HG03135 (cell line): ENCODE measurements around the gene EMX2.
"Not testable (repeated sequence)": the region's sequence is repeated elsewhere in the genome, so short reads cannot be mapped to it uniquely, and the experiment has no call there.

ENCODE experiments used
- ATAC-seq: cut with Tn5 transposase; IDR thresholded peaks from one replicate; pipeline ENCODE4 v1.9.1; 2021; ENCODE audit warnings: mild to moderate bottlenecking, moderate library complexity; ENCODE audit not compliant: unreplicated experiment

Gene EMX2

GRCh38 chr10:117542706-117543224 is at the start of gene EMX2:
Gene EMX2 (plus strand): TSS chr10:117542746. CDS start chr10:117543268, 522 bp downstream.
- no peak for ATAC-seq

- ATAC-seq = no peak
Measured at GRCh38 chr10:117496031-117496430, 46.5 kb upstream of the EMX2 start.

DNA sequence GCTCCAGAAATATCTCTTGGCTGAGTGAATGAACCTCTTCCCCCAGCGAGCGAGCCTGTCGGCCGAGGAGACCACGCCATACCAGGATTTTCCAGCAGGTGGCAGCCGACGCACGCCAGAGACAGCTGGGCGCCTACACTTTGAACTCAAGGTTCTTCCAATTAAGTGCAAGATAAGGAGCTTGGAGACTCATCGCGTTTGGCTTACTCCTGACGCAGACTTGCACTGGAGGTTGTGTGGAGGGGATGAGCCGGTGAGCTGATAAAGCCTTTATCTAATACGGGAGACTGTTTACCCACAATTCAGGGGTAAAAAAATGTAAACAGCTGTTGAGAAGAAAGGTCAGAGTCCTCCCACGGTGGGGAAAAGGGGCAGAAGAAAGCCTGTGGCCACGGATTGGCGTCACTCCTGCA is 45.9 kb upstream of the EMX2 start:
- ATAC-seq = peak; percentile 76

DNA sequence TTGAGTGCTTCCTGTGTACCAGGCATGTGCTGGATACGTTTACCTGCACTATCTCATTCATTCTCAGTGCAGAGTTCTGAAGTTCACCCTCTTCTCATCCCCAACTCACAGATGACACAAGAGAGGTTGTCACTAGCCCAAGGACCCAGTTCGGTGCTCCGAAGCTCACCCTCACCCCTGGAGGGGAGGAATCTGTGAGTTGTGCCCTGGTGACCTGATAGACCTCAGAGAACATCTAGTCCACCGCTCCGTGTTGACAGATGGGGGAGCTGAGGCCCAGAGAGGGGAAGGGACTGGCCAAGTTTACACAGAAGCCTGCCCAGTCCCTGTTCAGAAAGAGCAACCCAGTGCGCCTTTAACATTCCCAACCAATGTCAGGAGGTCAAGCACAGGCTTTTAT is 44.8 kb upstream of the EMX2 start:
- no peak for ATAC-seq

- ATAC-seq = no peak
Measured at GRCh38 chr10:117499248-117500105, 43.1 kb upstream of the EMX2 start.

DNA sequence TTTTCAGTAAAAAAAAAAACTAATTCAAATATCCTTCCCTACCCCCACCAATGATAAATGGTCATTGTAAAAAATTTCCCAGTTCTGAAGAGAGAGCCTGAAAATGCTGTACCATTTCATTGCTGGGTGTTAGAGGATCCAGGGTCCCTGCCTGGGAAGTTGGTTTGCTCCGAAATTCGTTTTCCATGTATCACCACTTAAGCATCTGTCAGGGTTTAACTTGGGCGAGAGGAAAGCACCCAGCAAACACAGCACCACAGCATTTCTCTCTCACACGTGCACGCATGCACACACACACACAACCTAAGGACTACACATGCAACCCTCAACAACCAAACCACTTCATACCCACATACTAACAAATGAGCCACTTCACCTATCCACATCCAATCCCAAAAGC is 42.1 kb upstream of the EMX2 start:
- ATAC-seq = no peak

GRCh38 chr10:117501460-117502035 is 41.0 kb upstream of the EMX2 start:
- no peak for ATAC-seq

- ATAC-seq = peak; percentile 17
Measured at GRCh38 chr10:117502421-117503243, 39.9 kb upstream of the EMX2 start.

DNA sequence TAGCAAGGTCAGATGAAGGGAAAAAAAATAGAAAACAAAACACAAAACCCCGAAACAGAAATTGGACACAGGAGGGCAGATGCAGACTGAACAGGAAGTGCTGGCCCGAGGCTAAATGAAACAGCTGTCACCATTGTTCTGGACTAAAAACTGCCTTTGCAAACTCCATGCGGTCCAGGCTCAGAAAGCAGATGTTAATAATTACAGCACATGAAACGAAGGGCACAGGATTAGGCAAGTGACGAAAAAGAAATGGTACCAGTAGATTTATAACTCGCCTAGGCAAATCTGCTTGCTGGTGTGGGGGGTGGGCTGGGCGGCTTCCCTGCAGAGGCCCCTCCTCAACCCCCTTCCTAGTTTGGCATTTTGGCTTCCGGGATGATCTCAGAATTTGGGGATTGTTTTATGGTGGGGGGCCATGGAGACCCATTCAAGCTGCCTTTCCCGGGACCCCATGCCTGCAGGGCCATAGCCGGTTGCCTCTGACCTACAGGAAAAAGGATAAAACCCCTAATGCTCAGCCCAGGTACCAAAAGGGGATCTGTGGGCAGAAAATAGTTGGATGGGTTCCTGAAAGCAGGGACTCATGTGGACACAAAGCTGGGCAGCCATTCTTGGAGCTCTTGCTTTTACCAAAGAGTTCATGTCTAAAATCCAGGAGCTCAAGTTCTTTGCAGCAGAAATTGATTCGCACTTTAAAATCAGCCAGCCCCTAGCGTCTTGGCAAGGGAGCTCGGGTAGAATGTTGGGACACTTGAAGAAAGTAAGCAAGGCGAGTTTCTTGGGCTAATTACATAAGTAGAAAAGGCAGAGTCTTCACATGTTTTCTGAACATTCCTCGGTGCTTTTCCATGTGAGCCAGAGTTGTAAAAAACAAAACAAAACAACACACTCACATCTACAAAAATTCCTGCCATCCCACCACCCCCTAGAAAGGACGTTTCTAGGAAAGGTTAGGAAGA is 39.0 kb upstream of the EMX2 start:
- peak; percentile 87 for ATAC-seq

GRCh38 chr10:117504562-117504961 is 38.0 kb upstream of the EMX2 start:
- no peak for ATAC-seq

- ATAC-seq = not testable (repeated sequence)
Measured at GRCh38 chr10:117507081-117507480, 35.5 kb upstream of the EMX2 start.

GRCh38 chr10:117509573-117509972 is 33.0 kb upstream of the EMX2 start:
- no peak for ATAC-seq

- no peak for ATAC-seq
Measured at GRCh38 chr10:117511601-117512390, 30.8 kb upstream of the EMX2 start.

DNA sequence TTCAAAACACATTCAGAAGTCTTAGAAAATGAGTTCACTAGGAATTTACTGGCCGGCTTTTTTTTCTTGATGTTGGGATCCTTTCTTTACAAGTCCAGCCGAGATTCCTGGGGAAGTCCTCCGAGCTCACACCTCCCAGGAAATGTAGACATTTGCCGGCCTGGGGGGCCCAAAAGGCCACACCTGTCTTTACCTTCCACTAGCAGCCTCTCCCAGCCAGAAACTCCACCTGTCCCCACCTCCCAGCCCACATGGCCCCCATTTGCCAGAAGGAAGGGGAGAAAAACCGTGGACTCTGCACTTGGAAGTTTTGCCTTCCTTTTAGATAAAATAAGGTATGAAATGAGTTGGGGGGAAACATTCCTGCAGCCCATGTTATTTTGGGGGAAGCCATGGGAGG is 27.6 kb upstream of the EMX2 start:
- no peak for ATAC-seq

GRCh38 chr10:117516681-117517080 is 25.9 kb upstream of the EMX2 start:
- no peak for ATAC-seq

GRCh38 chr10:117518246-117518645 is 24.3 kb upstream of the EMX2 start:
- ATAC-seq = no peak

- ATAC-seq = no peak
Measured at GRCh38 chr10:117519286-117519685, 23.3 kb upstream of the EMX2 start.

- no peak for ATAC-seq
Measured at GRCh38 chr10:117519879-117520278, 22.7 kb upstream of the EMX2 start.

DNA sequence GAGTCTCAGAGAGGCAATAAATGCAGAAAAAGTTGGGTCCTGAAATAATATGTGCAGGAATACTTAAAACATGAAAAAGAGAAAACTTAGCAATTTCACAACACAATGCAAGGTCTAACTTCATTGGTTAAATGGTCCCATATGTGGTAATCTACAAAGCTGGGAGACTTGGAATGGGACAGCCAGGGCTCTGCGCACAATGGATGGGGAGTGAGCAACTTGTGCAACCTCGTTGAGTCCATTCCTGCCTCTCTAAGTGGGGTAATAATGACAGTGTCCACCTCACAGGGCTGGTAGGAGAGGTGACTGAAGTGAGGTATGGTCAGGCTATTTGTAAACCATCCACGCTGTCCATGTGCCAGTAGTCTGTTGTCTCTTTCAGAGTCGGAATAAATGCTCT is 11.8 kb upstream of the EMX2 start:
- no peak for ATAC-seq
